Neural progenitor cell (in vitro differentiated cells): Measurements from ENCODE around the gene GYG1.
A peak's percentile ranks its signal among the peaks of the same experiment; 100 is the strongest.

Experiments used
- EZH2 ChIP-seq: fragments of 200-600 bp; sonication (generic); IDR thresholded peaks from 2 replicates; pipeline ENCODE4 v1.6.1; 2017; ENCODE audit warnings: antibody characterized with exemption, mild to moderate bottlenecking, moderate library complexity
- TF ChIP-seq, protein P1 (sequence below): fragments of 200-600 bp; sonication (generic); IDR thresholded peaks from 2 replicates; pipeline ENCODE4 v1.5.1; 2017; ENCODE audit warnings: antibody characterized with exemption, mild to moderate bottlenecking

DNA sequence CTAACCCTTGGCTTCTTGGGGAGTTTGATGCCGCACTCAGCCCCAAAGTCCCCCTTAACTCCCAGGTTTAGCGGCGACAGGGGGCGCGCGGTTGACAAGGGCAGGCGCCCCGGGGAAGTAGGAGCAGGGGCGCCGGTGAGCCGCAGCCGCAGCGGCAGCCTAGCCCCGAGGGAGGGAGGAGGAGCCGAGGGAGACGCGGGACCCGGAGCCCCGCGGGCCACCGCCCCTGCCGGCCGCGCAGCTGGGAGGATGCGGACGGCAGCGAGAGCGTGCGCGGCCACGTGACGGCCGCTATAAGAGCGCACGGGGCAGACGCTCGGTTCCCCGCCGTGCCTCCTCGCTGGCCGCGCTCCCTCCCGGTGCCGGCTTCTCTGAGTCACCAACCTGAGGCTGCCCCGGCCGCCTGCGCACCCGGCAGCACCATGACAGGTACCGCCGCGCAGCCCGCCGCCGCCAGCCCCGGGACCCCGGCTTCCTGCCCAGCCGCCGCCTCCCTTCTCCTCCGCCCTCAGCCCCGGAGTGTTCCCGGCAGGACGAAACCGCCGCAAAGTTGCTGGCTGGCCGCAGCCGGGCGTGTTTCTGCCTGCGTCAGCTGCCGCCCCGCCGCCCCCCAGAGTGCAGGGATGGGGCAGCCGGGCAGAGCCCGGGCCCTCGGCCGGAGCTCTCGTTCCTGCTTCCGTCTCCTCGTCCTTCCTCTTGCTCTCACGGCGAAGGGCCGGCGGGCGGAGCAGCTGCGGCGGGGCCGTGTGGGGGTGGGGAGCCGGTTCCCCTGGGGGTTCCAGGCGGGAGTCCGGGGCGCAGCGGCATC, at the start of gene GYG1:
- TF ChIP-seq, protein P1, sequence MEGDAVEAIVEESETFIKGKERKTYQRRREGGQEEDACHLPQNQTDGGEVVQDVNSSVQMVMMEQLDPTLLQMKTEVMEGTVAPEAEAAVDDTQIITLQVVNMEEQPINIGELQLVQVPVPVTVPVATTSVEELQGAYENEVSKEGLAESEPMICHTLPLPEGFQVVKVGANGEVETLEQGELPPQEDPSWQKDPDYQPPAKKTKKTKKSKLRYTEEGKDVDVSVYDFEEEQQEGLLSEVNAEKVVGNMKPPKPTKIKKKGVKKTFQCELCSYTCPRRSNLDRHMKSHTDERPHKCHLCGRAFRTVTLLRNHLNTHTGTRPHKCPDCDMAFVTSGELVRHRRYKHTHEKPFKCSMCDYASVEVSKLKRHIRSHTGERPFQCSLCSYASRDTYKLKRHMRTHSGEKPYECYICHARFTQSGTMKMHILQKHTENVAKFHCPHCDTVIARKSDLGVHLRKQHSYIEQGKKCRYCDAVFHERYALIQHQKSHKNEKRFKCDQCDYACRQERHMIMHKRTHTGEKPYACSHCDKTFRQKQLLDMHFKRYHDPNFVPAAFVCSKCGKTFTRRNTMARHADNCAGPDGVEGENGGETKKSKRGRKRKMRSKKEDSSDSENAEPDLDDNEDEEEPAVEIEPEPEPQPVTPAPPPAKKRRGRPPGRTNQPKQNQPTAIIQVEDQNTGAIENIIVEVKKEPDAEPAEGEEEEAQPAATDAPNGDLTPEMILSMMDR = peak; percentile 49
- no peak for TF ChIP-seq EZH2
